Renal cortical epithelial cell (primary cell): Measurements from ENCODE around the gene MOCS2. TPM values are rescaled to one million over a fixed set of nuclear protein-coding genes. Genes with fewer than 3 reads are reported as not detected.

Experiments
- DNase-seq: peaks from one replicate; pipeline ENCODE4 v3.0.0-alpha.2; 2011; ENCODE audit warnings: low read depth
- total RNA-seq: library from RNA; depleted of rRNA; stranded (reverse); fragments of >200 nt; gene quantifications from 2 replicates; pipeline ENCODE4 v1.2.3, GENCODE V29; 2014

The MOCS2 gene
- total RNA-seq, 1 donor from 2014 or later = 46.7 TPM

DNA sequence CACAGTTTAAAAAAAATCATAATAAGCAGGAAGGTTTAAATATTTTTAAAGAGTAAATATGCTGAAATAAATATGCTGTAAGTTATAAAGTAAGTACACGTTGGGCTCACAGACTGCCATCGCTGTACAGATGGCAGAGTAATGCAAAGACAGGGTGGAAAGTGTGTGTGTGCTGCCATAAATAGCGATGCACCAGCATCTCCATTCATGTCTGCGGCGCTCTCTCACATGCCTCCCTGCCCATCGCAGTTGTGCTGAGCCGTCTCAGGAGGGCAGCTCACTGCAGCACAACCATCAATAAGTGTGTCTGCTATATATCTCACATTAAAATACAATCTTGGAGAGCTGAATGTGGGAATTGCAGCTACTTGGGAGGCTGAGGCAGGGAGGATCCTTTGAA is 14.3 kb downstream of the MOCS2 start:
- DNase-seq = no peak

DNA sequence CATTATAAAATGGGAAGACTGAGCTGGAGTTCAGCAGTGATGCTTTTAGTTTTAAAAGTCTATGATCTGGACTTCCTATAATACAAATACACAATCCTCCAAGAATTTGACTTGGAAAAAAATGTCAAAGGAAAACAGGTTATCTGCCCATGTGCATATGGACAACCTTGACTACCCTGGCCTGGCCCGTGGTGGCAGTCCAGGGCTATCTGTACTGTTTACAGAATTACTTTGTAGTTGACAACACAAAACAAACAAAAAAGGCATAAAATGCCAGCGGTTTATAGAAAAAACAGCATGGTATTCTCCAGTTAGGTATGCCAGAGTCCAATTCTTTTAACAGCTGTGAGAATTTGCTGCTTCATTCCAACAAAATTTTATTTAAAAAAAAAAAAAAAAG is 17.3 kb downstream of the MOCS2 start:
- DNase-seq = no peak

DNA sequence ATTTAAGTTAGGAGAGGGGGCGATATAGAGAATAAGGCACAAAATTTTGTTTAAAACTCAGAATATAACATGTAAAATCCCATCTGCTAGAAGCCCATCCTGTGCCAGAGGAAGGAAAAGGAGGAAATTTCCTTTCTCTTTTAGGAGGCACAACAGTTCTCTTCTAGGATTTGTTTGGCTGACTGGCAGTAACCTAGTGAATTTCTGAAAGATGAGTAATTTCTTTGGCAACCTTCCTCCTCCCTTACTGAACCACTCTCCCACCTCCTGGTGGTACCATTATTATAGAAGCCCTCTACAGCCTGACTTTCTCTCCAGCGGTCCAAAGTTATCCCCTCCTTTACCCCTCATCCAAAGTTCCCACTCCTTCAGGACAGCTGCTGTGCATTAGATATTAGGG is 18.3 kb downstream of the MOCS2 start:
- peak; percentile 77 for DNase-seq

DNA sequence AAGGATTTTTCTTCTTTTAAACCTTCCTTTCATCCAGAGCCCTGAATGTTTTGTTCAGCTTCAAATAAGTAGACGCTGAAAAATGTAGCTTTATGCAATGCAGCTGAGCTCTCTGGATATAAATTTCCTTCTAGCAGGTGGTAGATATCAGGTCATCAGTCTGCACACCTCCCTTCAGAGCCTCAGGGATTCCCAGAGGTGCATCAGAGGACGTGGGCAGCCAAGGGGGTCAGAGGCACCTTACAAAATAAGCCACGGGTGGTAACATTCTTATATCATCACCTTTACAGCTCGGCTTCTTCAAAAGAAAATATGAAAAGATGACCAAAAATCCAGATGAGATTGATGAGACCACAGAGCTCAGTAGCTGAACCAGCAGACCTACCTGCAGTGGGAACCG is 19.3 kb downstream of the MOCS2 start:
- DNase-seq = no peak

DNA sequence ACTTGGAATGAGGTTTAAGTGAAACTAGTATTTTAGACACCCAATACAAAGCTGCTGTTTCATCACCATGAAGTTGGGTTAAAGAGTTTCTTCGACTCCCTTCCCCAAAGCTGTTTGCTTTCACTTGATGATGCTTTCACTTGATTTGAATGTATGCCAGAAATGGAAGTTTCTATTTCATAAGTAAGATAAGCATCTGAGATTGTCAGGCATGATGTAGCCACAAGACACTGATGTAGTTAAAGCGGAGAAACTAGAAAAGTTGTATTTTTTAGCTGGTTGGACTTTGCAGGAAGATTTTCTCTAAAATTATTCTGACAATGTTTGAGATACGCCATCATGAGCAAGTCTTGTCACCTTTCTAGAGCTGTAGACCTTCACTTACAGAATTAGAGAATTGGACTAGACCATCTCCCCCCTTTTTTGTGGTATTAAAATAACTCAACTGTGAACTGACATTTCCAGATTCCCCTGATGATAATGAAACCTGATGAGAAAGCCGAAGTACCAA is 20.0 kb downstream of the MOCS2 start:
- DNase-seq = no peak

DNA sequence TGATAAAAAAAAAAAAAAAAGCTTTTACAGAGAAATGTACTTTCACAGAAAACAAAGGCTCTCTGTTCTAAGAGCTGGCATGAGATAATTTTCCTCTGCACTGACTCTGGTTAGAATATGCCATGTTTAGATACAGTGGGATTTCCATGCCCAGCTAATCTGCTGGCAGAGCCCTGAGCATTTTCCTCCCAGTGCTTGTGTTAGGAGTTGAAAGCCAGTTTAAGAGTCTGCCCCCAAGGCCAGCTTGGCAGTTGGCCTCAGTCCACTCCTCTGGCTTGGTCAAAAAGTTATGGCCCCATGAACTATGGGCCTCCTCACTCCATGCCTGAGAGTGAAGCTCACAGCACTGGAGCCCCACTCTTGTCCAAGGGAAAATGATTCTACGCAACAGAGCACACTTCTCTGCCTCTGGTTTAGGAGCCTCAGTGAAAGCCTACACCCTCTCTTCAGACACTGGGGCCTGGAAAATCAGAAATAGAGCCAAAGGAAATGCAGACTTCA is 21.9 kb downstream of the MOCS2 start:
- no peak for DNase-seq

DNA sequence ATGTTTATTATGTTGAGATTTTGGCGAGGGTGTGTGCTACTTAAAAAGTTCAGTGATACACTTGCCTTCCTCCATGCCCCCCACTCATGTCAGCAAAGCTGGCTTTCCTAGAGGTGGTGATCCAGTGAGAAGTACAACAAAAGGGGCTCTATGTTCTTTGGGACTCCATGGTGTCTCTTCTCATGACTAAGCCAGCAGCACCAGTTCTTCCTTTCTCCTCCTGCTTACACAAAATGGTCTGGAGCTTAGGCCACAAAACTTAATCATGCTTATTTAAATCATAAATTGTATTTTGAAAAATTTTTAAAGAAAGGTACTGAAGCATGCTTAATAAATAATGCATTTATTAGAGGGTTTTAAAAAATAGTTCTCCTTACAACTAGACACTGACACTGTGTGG is 22.4 kb downstream of the MOCS2 start:
- DNase-seq = no peak

DNA sequence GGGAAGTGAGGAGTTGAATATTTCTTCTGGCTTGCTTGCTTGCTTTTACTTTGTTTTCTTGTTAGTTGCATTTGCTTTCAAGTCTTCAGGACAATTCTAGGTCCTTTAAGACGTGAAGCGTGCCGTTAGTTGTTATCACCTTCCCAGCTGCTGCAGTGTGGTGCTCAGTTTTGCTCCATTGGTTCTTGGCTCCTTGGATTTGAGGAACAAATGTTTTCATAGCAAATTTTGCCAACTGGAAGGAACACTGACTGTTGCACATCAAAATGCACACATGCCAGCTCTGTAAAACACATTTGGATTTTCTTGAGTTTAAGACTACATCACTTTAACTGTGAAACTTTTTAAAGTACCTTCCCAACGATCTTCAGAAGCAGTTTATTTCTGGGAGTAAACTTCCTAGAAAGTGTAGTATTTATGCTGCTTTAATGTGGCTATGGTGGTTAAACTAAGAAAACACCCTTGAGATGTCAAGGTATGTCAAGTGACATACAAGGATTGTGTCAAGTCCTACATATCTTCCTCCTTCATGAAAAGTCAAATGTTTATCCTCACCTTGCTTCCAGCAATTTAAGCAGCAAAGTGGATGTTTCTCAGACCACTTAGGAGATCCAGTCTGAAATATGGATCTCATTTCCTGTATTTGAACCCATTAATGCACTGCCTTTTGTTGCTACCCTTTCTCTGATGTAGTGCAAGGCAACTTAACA is 24.9 kb downstream of the MOCS2 start:
- no peak for DNase-seq

DNA sequence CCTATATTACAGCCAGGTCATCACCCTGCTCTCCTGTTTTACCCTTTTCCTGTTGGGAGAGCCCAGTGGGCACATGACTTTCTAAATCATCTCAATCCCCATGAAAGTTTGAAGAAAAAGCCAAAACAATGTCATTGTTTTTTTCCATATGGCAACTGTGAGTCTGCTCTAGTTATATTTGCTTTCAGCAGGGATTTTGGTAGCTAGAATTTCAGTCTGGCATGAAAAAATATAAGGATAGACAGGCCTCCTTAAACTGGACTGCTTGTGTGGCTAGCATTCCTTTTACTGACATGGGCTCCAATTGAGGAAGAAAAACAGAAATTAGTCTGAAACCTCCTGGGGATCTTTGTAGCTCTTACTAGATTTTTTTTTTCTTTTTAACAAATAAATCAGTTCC is 25.6 kb downstream of the MOCS2 start:
- no peak for DNase-seq

DNA sequence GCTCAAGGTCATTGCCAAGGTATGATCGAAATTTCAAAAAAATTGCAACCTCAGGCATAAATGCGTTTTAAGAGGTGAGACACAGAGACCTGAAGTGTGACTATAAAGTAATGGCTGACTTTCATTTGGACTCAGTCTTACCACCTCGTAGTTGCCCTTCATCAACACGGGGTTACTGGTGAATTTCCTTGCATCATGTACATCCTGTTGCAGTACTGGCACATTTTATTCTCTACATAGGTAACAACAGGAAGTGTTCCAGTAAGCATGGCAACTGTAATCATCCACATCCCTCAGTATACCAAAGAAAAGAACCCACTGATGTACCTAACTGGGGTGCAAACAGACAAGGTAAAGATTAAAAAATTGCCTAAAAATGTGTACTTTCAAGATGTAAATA is 29.3 kb downstream of the MOCS2 start:
- DNase-seq = no peak

DNA sequence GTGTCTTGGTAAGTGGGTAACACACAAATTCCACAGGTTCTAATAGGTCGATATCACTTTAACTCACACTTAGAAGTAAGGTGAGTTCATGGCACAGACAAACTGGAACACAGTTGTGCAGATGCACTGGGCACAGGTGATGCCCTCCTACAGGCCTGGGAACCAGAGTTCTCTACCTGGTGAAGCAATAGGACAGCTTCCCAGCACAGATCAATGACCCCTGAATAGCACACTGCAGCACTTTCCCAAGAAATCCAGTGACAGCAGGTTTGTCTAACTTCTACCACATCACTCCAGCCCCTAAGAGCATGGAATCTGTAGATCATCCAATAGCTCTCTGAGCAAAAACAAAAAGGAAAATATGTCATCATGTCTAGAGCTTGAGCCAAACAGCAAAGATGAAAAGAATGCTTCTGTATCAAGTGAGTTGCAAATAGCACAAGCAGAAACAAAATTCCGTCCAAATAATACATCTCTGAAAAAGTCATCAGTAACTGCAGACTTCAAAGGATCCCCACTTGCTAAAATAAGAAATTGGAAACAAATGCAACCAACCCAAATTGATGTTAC is 33.5 kb downstream of the MOCS2 start:
- no peak for DNase-seq

DNA sequence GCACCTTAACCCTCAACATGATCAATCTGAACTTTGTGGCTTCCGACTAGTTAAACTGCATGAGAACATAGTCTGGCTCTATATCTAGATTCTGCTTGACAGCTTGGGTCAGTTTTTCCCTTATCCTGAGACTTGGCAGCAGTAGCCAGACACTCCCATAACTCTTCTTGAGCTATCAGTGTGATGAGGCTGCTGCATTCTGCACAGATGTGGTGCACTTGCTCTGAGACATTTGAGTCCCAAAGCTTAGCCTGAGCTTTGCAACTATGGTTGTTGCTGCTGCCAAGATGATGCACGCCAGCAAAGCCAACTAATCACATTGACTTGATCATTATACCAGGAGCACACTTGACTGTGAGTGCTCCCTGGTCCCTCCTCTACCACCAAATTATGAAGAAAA is 36.2 kb downstream of the MOCS2 start:
- no peak for DNase-seq

DNA sequence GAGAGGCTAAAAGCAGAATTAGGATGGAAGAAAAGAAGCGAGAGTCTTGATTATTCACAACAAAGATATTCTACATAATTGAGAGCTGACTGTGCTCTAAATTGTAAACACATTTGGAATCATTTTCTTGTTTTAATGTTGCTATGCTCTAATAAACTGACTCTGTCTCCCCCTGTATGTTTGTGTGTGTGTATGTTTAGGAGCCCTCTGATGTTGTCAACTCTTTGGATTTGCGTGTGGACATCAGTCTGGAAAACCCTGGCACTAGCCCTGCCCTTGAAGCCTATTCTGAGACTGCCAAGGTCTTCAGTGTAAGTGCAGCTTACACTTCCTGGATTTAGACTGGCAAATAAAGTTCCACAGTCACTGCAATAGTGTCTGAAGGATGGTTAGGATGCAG is 37.8 kb downstream of the MOCS2 start:
- DNase-seq = no peak

DNA sequence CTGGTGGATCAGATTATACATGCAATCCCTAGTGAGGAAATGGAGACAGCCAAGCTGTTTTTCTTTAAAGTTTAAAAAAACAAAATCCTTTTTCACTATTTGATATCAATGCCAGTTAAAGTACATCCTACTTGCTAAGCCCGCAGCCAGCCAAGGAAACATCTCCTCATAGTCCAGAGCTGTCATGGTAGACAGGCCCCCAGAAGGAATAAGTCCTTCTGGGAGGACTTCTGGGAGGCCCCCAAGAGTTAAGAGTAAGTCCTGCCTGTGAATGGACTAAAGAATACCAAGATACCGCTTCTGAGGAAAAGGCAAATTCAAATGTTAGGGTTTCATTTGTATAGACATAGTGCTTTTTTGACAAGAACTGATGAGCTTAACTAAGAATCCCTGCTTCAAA is 38.3 kb downstream of the MOCS2 start:
- DNase-seq = no peak

DNA sequence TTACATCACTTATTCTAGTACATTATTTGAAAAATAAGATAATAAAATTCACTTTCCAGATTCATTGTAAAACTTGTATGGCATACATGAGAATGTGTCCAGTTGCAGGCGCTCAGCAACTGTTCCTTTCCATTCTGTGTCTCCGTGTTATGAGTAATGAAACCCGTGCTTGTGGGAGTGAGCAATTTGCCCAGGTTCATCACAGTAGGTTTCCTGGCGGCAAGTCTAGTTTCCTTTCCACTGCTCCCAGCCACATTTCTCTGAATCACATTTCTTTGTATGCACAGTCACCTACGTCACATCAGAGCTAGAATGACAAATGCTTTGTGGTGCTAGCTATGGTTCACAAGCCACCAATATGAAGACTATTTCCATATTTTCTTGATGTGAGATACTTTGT is 39.9 kb downstream of the MOCS2 start:
- DNase-seq = peak; percentile 34

DNA sequence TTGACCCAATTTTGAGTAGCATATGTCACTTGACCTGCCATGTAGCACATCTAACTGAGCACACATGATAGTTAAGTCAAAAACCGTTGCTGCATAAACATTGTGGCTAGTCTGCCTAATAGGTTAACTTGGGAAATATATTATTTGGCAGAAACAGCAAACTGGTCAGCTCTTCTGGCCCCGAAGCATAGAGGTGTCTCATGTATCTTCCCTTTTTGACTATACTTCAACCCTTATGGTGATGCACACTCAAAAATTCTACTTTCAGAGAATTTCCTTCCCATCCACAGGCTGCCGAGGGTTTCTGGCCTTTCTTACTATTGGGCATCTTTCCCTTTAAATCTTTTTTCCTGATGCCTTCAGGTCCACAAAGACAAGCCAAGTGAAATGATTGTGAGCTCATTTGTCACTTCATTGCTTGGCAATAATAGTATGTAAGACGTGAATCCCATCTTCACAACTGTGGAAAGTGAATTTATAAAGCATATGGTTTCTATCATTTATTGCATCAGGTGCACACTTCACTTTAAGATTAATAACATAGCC is 41.2 kb downstream of the MOCS2 start:
- no peak for DNase-seq

DNA sequence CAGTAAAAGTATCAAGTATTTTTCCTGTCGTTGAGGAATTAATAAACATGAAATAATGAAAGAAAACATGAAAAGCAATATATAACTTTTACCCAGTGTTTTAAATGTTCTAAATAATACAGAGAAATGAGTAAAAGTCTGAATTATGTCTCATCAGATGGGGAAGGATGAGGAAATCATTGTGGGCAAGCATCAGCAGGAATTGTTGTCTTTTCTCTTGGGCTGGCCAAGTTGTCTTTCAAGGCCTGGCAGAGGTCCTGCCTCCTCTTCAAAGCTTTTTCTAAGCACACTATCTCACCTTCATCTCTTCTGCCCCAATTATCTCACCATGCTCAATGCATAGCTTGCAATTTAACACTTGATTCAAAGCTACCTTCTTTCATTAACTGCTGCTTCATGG is 41.9 kb downstream of the MOCS2 start:
- no peak for DNase-seq

DNA sequence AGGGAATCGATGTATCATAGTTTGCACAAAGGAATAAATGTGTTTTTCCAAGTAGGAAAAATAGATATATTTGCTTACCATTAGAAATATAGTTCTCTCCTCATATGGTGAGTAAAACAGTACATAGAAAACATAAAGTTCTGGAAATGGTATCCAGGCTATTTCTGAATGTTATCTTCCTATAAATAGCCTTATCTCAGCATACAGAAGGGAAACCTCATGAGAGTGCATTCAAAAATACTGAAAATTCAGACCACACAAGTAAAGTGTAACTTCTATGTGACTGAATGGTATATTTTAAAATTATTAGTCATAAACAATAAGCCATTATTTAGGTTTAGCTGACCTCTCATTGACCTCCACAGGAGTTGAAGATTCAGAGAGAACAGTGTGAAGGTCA is 43.5 kb downstream of the MOCS2 start:
- no peak for DNase-seq

DNA sequence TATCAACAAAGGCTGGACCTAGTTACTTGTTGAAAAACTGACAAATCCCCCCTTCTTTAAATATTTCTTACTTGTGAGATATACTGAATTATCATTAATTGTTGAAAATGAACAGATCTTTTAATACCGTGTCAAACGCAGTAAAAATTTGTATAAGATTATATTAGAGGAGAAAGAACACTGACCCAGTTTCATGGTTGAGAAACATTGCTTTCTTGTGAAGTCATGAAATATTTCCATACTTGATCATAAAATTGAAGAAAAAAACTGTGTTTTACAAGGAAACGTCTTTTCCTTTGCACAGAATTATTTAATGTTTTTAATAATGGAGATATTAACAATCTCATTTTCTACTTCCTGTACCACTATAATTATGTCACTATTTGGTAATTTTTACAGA is 45.8 kb downstream of the MOCS2 start:
- DNase-seq = no peak

DNA sequence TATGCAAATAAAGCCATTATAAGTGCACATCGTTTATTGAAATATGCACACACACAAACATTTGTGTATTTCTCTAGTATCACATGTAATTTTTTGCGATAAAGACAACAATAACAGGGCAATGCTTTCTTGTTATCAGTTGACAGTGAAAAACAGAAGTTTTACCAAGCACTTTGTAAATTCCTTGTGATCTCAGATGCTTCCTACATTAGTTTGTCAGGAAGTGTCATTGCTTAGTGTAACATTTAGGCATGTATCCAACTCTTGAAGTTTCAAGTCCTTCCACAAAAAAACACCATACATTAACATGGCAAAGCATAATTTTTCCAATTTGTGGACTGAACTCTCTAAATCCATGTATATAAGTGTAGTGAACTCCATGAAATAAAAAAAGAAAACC is 46.4 kb downstream of the MOCS2 start:
- DNase-seq = no peak

DNA sequence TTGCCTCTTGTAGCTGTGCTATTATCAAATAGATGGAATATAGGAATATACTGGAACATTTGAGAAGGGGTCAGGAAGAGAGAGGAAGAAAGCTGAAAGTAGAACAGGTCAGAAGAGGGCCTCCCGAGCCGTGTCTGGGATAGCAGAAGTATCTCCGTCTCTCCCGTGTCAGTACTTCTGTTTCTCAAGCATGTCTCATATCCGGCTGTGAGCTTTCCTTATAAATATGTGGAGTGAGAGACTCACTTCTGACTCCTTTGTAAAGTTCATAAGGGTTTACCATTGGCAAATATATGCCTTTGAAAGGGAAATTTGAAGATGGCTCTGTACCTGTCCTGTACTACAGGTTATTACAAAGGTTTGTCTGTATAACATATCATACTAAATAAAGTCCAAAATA is 50.3 kb downstream of the MOCS2 start:
- no peak for DNase-seq

DNA sequence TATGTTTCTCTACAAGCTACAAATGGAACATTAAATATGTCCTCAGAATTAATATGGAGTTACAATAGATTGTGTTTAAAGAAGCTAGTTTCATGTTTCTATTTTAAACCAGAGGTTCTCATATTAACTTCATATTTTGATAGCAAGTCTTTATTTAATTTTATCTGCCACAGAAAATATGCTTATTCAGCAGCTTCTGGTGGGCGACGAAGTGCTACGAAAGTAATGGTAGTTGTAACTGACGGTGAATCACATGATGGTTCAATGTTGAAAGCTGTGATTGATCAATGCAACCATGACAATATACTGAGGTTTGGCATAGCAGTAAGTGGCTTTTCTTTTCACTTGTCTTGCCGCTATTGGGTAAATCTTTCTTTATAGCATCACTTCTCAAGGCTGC is 54.2 kb downstream of the MOCS2 start:
- DNase-seq = no peak

DNA sequence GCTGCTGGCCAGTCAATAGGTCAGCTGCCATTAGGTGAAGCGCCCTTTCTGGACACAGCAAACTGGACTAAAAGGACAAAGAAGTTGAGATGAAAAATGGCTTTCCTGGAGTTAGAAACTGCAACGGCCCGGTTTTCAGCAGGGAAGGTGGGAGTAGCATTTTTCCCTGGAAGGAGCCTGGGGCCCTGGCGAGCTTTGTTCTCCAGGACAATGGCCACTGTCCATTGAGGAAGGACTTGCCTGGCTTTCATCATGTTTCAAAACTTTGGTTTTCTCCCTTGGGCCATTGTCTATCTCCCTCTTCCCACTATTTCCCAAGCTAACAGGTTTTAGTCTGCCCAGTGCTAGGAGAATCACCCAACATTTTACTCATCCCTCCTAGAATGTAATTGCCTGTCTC is 56.2 kb downstream of the MOCS2 start:
- no peak for DNase-seq
